GM12878 (cell line): ENCODE measurements around the gene KIAA0825. TPM values are rescaled to one million over a fixed set of nuclear protein-coding genes. Genes with fewer than 3 reads are reported as not detected.

Experiments
- ATAC-seq: fragments of 200-7000 bp; cut with Tn5 transposase; 3 replicates; pipeline ENCODE4 v1.9.1; 2020; ENCODE audit warnings: mild to moderate bottlenecking, moderate library complexity
- BruUV-seq: library from RNA; stranded (reverse); fragments of 400-500 nt; replicated peaks from 2 replicates; lab custom pipeline; 2021; lab: Mats Ljungman, UMichigan
- CTCF ChIA-PET: fragments of 300-600 bp; sonication (Branson Sonifier 250); formaldehyde crosslinking; extraction: SDS; loops from one replicate; lab custom pipeline; 2021; ENCODE audit warnings: inconsistent platforms; lab: Yijun Ruan, JAX
- POLR2A ChIA-PET: fragments of 350-600 bp; formaldehyde crosslinking; extraction: SDS; loops from one replicate; lab custom pipeline; 2021; ENCODE audit warnings: inconsistent platforms; lab: Charles Lee
- RAD21 ChIA-PET: fragments of 300-600 bp; sonication (Branson Sonifier 250); formaldehyde crosslinking; loops from one replicate; lab custom pipeline; 2023; ENCODE audit warnings: antibody characterized with exemption; ENCODE audit not compliant: unreplicated experiment; lab: Charles Lee
- SMC1A ChIA-PET: fragments of 300-600 bp; sonication (Branson Sonifier 250); formaldehyde crosslinking; loops from one replicate; lab custom pipeline; 2023; ENCODE audit not compliant: unreplicated experiment, uncharacterized antibody; lab: Charles Lee
- DNase-seq: peaks from one replicate; pipeline ENCODE4 v3.0.0-alpha.2; 2011; ENCODE audit warnings: low read depth, low spot score
- FAIRE-seq: peaks from 3 replicates; lab custom pipeline; 2011; peaks lifted over from hg19 to GRCh38; lab: Jason Lieb, UNC
- H2AFZ ChIP-seq: 2 replicates; pipeline ENCODE4 v1.6.0; 2011; ENCODE audit warnings: low read depth, low read length, control low read depth; ENCODE audit not compliant: control insufficient read depth
- H3K27ac ChIP-seq: 2 replicates; pipeline ENCODE4 v1.5.1; 2011; ENCODE audit warnings: control low read depth; ENCODE audit not compliant: control insufficient read depth, insufficient read depth
- H3K27me3 ChIP-seq, 2 experiments: replicated peaks in 1 of 2; 2 replicates each; pipeline versions ENCODE4 v1.6.0 to v1.6.1; 2011; ENCODE audit warnings: low read length in 1 of 2; ENCODE audit not compliant: control insufficient read depth in 2 of 2, insufficient read depth in 2 of 2
- H3K36me3 ChIP-seq, 2 experiments: 2 replicates each; pipeline ENCODE4 v1.5.1; 2011; ENCODE audit warnings: low read length in 1 of 2; ENCODE audit not compliant: control insufficient read depth in 2 of 2, insufficient read depth in 2 of 2
- H3K4me1 ChIP-seq: 2 replicates; pipeline ENCODE4 v1.6.1; 2011; ENCODE audit warnings: mild to moderate bottlenecking, low read length, moderate library complexity, mixed read lengths; ENCODE audit not compliant: control insufficient read depth, insufficient read depth
- H3K4me2 ChIP-seq: 2 replicates; pipeline ENCODE4 v1.6.0; 2011; ENCODE audit warnings: control low read depth; ENCODE audit not compliant: control insufficient read depth, insufficient read depth
- H3K4me3 ChIP-seq: fragments of 200-600 bp; sonication (generic); 2 replicates; pipeline ENCODE4 v1.5.1; 2016
- H3K79me2 ChIP-seq: 2 replicates; pipeline ENCODE4 v1.6.0; 2011; ENCODE audit warnings: low read length; ENCODE audit not compliant: control insufficient read depth, insufficient read depth
- H3K9ac ChIP-seq: 2 replicates; pipeline ENCODE4 v1.8.0; 2011; ENCODE audit warnings: low read length, control low read depth, mixed read lengths; ENCODE audit not compliant: control insufficient read depth, insufficient read depth
- H3K9me3 ChIP-seq: replicated peaks from 3 replicates; pipeline ENCODE4 v1.5.1; 2011; ENCODE audit warnings: mild to moderate bottlenecking, low read length; ENCODE audit not compliant: control insufficient read depth, insufficient read depth
- H4K20me1 ChIP-seq: 2 replicates; pipeline ENCODE4 v1.6.0; 2011; ENCODE audit not compliant: control insufficient read depth, insufficient read depth
- ETV6 ChIP-seq, 2 experiments: fragments of 450-650 bp in 1 of 2; IDR thresholded peaks in 1 of 2; conservative IDR thresholded peaks in 1 of 2; 2 replicates each; pipeline ENCODE4 v1.6.1; 2014; ENCODE audit warnings: antibody characterized with exemption in 1 of 2, borderline replicate concordance in 1 of 2, low read depth in 1 of 2, mild to moderate bottlenecking in 1 of 2, moderate library complexity in 1 of 2
- HDGF ChIP-seq: fragments of 450-650 bp; IDR thresholded peaks from 2 replicates; pipeline ENCODE4 v1.6.1; 2016; ENCODE audit warnings: antibody characterized with exemption
- JUNB ChIP-seq: IDR thresholded peaks from 2 replicates; pipeline ENCODE4 v1.6.1; 2016; ENCODE audit warnings: antibody characterized with exemption, mild to moderate bottlenecking
- MEF2B ChIP-seq: fragments of 450-650 bp; IDR thresholded peaks from 2 replicates; pipeline ENCODE4 v1.6.1; 2018; ENCODE audit warnings: mild to moderate bottlenecking, moderate library complexity; ENCODE audit not compliant: partially characterized antibody, poor library complexity, severe bottlenecking
- MTA2 ChIP-seq: fragments of 450-650 bp; IDR thresholded peaks from 2 replicates; pipeline ENCODE4 v1.6.1; 2016; ENCODE audit warnings: low read depth, mild to moderate bottlenecking, moderate library complexity
- MYB ChIP-seq: fragments of 150-350 bp; IDR thresholded peaks from 2 replicates; pipeline ENCODE4 v1.6.1; 2014; ENCODE audit warnings: mild to moderate bottlenecking, low read depth, low read length, borderline replicate concordance
- SIX5 ChIP-seq: IDR thresholded peaks from 2 replicates; pipeline ENCODE4 v1.6.1; 2011; ENCODE audit warnings: mild to moderate bottlenecking, low read depth, low read length, moderate library complexity; ENCODE audit not compliant: severe bottlenecking
- SMAD1 ChIP-seq: fragments of 450-650 bp; IDR thresholded peaks from 2 replicates; pipeline ENCODE4 v1.6.1; 2018; ENCODE audit warnings: mild to moderate bottlenecking, low read depth; ENCODE audit not compliant: partially characterized antibody
- SMARCA5 ChIP-seq: fragments of 450-650 bp; IDR thresholded peaks from 2 replicates; pipeline ENCODE4 v1.6.1; 2017; ENCODE audit warnings: mild to moderate bottlenecking
- SREBF2 ChIP-seq: IDR thresholded peaks from 2 replicates; pipeline ENCODE4 v1.6.1; 2012; ENCODE audit warnings: mild to moderate bottlenecking, low read length
- ZNF384 ChIP-seq: IDR thresholded peaks from 2 replicates; pipeline ENCODE4 v1.6.1; 2012; ENCODE audit warnings: low read depth, mild to moderate bottlenecking, low read length, improper control_type of control experiment, borderline replicate concordance
- WGBS: methylation state at CpG from one replicate; pipeline ENCODE4 v1.1.6; 2016; ENCODE audit warnings: low lambda C conversion rate; ENCODE audit not compliant: insufficient replicate concordance, insufficient coverage; ENCODE audit errors: missing lambda C conversion rate; 5-methylcytosine and 5-hydroxymethylcytosine counted together
- in situ Hi-C: fragments of 300-500 bp; cut with MboI; formaldehyde crosslinking; loops from 9 replicates; pipeline ENCODE4 v1.14.3; 2018; ENCODE audit warnings: mixed read lengths
- intact Hi-C: fragments of 100-400 bp; cut with micrococcal nuclease; formaldehyde crosslinking; loops from one replicate; pipeline ENCODE4 v1.14.2; 2022; ENCODE audit not compliant: unreplicated experiment
- polyA plus RNA-seq, 11 experiments: library from polyadenylated mRNA; depleted of rRNA in 4 of 11; unstranded in 6 of 11; stranded (reverse) in 5 of 11; fragments of >200 nt; fragmentation: Nextera tagmentation in 4 of 11; fragmentation: Illumina TruSeq in 1 of 11; extraction: Ambion mirVana in 4 of 11; extraction: Trizol in 1 of 11; gene quantifications; 1 replicate in 1 of 11; 2 replicates in 10 of 11; pipeline versions ENCODE4 v1.2.1 to v1.2.3, GENCODE V29; 2011 to 2016; ENCODE audit warnings: inconsistent platforms in 2 of 11, missing spikeins in 2 of 11, low read depth in 1 of 11
- total RNA-seq, 4 experiments: library from RNA; depleted of rRNA in 3 of 4; stranded (reverse); fragments of >200 nt in 3 of 4; fragmentation: Illumina TruSeq in 1 of 4; extraction: Trizol in 1 of 4; gene quantifications; 2 replicates each; pipeline versions ENCODE4 v1.2.1 to v1.2.3, GENCODE V29; 2013 to 2021
- TF ChIP-seq, protein P1 (sequence below): fragments of 150-350 bp; IDR thresholded peaks from 2 replicates; pipeline ENCODE4 v1.6.1; 2016; ENCODE audit warnings: low read depth, low read length
- TF ChIP-seq, protein P2 (sequence below): fragments of 450-650 bp; formaldehyde crosslinking; IDR thresholded peaks from 2 replicates; pipeline ENCODE4 v1.4.0; 2022; ENCODE audit warnings: mild to moderate bottlenecking, moderate library complexity
- TF ChIP-seq, protein P3 (sequence below): IDR thresholded peaks from 2 replicates; pipeline ENCODE4 v1.6.1; 2011; ENCODE audit warnings: mild to moderate bottlenecking, low read depth, low read length, moderate library complexity; ENCODE audit not compliant: insufficient replicate concordance

KIAA0825 gene
- total and polyA plus RNA-seq, 10 of the 15 experiments (the other 5 are each of a cell fraction or from before 2014, with no cell fraction given), result 0.55 to 1.9 (median 1.5) TPM

DNA sequence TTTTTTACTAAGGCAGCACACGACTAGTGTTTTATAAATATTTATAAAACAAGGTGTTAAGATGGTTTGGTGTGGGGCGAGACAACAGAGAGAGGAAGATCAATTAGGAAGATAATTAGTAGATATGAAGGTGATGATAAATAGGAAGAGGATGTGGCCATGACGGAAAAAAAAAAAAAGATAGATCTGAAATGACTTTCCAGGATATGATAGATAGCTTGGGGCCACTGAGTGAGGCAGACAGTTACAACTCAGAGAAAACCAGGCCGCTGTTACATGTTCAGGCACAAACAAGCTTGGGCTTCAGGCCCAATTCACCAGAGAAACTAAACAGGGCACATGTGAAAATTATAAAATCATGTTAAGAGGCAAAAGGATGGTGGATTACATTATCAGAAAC lies 43.2 kb downstream of the KIAA0825 start:
- H3K27me3 ChIP-seq, result no peaks in the 10 kb centered on the region
- RAD21 ChIA-PET, result interaction anchor here (1.1 kb wide), 1 partner anchor 13 kb away, joined by 5 read pairs; no protein-coding TSS in a partner anchor
- H3K4me2 ChIP-seq, result no peak overlapping the region
- H3K9ac ChIP-seq, result no peak overlapping the region
- intact Hi-C loops (no loop called here), in situ Hi-C loops (no loop called here)
- no peaks in the 10 kb centered on the region for H3K79me2 ChIP-seq
- H3K27ac ChIP-seq, result no peak overlapping the region
- H3K36me3 ChIP-seq, result no peaks in the 10 kb centered on the region
- DNase-seq (no peak), ATAC-seq (no peak), FAIRE-seq (no peak)
- CTCF ChIA-PET, result interaction anchor here (0.6 to 1.8 kb wide), 3 partner anchors 38 to 1325 kb away, joined by 3 to 6 read pairs (median 3); no protein-coding TSS in a partner anchor
- no peaks in the 10 kb centered on the region for H3K9me3 ChIP-seq
- TF ChIP-seq SMARCA5 (no peak), MEF2B (no peak), HDGF (no peak), ZNF384 (0 out of 2 replicates have a peak, but pooled peaks have one; percentile 18), MTA2 (peak; percentile 59), JUNB (no peak), ETV6 (conservative IDR thresholded peaks at IDR 0.05 in 1 of 2, IDR thresholded peaks at IDR 0.05 in 1 of 2; ENCODE audit: borderline replicate concordance in 1 of 2, low read depth in 1 of 2) (no peak), MYB (no peak), SREBF2 (no peak), SIX5 (no peak), SMAD1 (no peak)
- TF ChIP-seq, protein P1, sequence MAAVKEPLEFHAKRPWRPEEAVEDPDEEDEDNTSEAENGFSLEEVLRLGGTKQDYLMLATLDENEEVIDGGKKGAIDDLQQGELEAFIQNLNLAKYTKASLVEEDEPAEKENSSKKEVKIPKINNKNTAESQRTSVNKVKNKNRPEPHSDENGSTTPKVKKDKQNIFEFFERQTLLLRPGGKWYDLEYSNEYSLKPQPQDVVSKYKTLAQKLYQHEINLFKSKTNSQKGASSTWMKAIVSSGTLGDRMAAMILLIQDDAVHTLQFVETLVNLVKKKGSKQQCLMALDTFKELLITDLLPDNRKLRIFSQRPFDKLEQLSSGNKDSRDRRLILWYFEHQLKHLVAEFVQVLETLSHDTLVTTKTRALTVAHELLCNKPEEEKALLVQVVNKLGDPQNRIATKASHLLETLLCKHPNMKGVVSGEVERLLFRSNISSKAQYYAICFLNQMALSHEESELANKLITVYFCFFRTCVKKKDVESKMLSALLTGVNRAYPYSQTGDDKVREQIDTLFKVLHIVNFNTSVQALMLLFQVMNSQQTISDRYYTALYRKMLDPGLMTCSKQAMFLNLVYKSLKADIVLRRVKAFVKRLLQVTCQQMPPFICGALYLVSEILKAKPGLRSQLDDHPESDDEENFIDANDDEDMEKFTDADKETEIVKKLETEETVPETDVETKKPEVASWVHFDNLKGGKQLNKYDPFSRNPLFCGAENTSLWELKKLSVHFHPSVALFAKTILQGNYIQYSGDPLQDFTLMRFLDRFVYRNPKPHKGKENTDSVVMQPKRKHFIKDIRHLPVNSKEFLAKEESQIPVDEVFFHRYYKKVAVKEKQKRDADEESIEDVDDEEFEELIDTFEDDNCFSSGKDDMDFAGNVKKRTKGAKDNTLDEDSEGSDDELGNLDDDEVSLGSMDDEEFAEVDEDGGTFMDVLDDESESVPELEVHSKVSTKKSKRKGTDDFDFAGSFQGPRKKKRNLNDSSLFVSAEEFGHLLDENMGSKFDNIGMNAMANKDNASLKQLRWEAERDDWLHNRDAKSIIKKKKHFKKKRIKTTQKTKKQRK, result no peak
- TF ChIP-seq, protein P2, sequence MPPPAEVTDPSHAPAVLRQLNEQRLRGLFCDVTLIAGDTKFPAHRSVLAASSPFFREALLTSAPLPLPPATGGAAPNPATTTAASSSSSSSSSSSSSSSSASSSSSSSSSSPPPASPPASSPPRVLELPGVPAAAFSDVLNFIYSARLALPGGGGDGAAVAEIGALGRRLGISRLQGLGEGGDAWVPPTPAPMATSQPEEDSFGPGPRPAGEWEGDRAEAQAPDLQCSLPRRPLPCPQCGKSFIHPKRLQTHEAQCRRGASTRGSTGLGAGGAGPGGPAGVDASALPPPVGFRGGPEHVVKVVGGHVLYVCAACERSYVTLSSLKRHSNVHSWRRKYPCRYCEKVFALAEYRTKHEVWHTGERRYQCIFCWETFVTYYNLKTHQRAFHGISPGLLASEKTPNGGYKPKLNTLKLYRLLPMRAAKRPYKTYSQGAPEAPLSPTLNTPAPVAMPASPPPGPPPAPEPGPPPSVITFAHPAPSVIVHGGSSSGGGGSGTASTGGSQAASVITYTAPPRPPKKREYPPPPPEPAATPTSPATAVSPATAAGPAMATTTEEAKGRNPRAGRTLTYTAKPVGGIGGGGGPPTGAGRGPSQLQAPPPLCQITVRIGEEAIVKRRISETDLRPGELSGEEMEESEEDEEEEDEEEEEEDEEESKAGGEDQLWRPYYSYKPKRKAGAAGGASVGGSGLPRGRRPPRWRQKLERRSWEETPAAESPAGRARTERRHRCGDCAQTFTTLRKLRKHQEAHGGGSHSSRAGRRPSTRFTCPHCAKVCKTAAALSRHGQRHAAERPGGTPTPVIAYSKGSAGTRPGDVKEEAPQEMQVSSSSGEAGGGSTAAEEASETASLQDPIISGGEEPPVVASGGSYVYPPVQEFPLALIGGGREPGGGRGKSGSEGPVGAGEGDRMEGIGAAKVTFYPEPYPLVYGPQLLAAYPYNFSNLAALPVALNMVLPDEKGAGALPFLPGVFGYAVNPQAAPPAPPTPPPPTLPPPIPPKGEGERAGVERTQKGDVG (CRISPR knock-in tag), result no peak
- TF ChIP-seq, protein P3, sequence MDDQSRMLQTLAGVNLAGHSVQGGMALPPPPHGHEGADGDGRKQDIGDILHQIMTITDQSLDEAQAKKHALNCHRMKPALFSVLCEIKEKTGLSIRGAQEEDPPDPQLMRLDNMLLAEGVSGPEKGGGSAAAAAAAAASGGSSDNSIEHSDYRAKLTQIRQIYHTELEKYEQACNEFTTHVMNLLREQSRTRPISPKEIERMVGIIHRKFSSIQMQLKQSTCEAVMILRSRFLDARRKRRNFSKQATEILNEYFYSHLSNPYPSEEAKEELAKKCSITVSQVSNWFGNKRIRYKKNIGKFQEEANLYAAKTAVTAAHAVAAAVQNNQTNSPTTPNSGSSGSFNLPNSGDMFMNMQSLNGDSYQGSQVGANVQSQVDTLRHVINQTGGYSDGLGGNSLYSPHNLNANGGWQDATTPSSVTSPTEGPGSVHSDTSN, result no peak
- SMC1A ChIA-PET, result interaction anchor here (0.6 to 3.2 kb wide), 5 partner anchors 13 to 1020 kb away, joined by 3 to 9 read pairs (median 3); no protein-coding TSS in a partner anchor
- no peak overlapping the region for H3K4me3 ChIP-seq
- no peak overlapping the region for H2AFZ ChIP-seq
- POLR2A ChIA-PET, result interaction anchor here (1.3 kb wide), 1 partner anchor 42 kb away, joined by 4 read pairs; the partner anchor contains the start of gene KIAA0825
- H4K20me1 ChIP-seq, result no peaks in the 10 kb centered on the region
- peaks cover 20% of the 10 kb centered on the region for H3K4me1 ChIP-seq
- BruUV-seq, result no TSS peak
- 94% methylated on average over 4 of the region's 4 CpGs for WGBS
